Brain microvascular endothelial cell (primary cell): ENCODE results near the gene MRPL55.

ENCODE experiments used
- DNase-seq: peaks from one replicate; pipeline ENCODE4 v3.0.0-alpha.2; 2020
- H3K27ac ChIP-seq: fragments of 250-450 bp; sonication (Bioruptor Pico); 2 replicates; pipeline ENCODE4 v1.5.1; 2020; ENCODE audit warnings: mild to moderate bottlenecking, moderate library complexity
- H3K27me3 ChIP-seq: fragments of 250-450 bp; sonication (Bioruptor Pico); replicated peaks from 2 replicates; pipeline ENCODE4 v1.5.1; 2020; ENCODE audit warnings: mild to moderate bottlenecking
- H3K36me3 ChIP-seq: fragments of 250-450 bp; sonication (Bioruptor Pico); replicated peaks from 2 replicates; pipeline ENCODE4 v1.5.1; 2020; ENCODE audit warnings: mild to moderate bottlenecking
- H3K4me3 ChIP-seq: 2 replicates; pipeline ENCODE4 v1.5.1; 2011; ENCODE audit warnings: low read depth, mild to moderate bottlenecking, control low read depth, low read length, moderate library complexity
- in situ Hi-C: cut with HindIII; loops from 2 replicates; pipeline ENCODE4 v1.10.0; 2017; ENCODE audit warnings: low sequenced_read_pairs, low pct_ligation_motif_present
- TF ChIP-seq, protein P1 (sequence below): IDR thresholded peaks from 2 replicates; pipeline ENCODE4 v1.5.1; 2011; ENCODE audit warnings: low read depth, mild to moderate bottlenecking, moderate library complexity, low read length, control low read depth, inconsistent platforms; ENCODE audit errors: missing control alignments

Gene MRPL55

DNA sequence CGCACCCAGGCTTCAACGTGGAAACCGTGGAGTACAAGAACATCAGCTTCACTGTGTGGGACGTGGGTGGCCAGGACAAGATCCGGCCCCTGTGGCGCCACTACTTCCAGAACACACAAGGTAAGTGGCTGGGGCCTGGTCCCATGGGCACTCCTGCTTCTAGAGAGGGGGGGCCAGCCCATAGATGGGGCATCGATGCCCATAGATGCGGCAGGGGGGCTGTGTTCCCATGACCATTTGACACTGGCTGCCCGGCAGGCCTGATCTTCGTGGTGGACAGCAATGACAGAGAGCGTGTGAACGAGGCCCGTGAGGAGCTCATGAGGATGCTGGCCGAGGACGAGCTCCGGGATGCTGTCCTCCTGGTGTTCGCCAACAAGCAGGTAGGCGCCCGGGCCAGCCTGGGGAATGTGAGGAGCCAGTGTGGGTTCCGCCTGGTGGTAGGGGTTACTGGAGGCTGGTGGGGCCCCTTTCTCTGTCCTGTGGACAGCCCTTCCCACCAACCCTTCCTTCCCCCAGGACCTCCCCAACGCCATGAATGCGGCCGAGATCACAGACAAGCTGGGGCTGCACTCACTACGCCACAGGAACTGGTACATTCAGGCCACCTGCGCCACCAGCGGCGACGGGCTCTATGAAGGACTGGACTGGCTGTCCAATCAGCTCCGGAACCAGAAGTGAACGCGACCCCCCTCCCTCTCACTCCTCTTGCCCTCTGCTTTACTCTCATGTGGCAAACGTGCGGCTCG lies 11.6 kb downstream of the MRPL55 start:
- Histone ChIP-seq H3K27ac (no peak overlapping the region), H3K4me3 (no peak overlapping the region), H3K36me3 (peaks cover 46% of the 10 kb centered on the region), H3K27me3 (no peaks in the 10 kb centered on the region)
- in situ Hi-C loops = no loop called here
- DNase-seq = no peak
- TF ChIP-seq, protein P1, sequence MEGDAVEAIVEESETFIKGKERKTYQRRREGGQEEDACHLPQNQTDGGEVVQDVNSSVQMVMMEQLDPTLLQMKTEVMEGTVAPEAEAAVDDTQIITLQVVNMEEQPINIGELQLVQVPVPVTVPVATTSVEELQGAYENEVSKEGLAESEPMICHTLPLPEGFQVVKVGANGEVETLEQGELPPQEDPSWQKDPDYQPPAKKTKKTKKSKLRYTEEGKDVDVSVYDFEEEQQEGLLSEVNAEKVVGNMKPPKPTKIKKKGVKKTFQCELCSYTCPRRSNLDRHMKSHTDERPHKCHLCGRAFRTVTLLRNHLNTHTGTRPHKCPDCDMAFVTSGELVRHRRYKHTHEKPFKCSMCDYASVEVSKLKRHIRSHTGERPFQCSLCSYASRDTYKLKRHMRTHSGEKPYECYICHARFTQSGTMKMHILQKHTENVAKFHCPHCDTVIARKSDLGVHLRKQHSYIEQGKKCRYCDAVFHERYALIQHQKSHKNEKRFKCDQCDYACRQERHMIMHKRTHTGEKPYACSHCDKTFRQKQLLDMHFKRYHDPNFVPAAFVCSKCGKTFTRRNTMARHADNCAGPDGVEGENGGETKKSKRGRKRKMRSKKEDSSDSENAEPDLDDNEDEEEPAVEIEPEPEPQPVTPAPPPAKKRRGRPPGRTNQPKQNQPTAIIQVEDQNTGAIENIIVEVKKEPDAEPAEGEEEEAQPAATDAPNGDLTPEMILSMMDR = no peak

DNA sequence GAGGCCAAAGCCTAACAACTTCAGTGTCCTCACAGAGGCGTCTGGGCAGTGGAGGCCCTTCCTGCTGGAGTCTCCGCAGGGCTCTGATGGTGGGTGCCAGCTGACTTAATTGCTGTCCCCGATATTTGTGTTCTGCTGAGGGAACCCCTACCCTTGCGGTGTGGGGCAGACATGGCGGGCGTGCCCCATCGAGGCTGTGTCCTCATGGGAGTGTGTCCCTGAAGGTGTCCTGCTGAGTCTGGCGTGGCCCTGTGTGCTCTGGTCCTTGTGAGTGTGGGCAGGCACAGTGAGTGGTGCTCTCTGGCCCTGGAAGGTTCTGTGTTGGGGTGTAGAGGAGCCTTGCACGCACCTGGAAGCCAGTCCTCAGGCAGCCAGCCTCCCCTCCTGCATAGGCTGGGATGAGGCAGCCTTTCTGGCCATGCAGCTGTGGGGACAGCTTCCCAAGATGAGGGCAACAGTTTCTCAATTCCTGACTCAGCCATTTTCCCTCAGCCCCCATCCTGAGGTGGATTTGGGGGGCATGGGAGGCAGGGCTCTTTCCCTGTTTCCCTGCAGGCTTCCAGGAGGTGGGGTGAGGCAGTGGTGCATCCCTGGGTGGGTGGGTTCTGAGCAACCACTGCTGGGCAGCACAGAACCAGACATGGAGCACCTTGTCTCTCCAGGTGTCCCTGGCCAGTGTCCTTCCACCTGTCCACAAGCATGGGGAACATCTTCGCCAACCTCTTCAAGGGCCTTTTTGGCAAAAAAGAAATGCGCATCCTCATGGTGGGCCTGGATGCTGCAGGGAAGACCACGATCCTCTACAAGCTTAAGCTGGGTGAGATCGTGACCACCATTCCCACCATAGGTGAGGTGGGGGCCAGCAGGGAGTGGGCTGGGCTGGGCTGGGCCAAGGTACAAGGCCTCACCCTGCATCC lies 12.4 kb downstream of the MRPL55 start:
- H3K27ac ChIP-seq = no peak overlapping the region
- H3K4me3 ChIP-seq = no peak overlapping the region
- no peaks in the 10 kb centered on the region for H3K27me3 ChIP-seq
- peaks cover 46% of the 10 kb centered on the region for H3K36me3 ChIP-seq
- TF ChIP-seq, protein P1 = no peak
- no peak for DNase-seq
- in situ Hi-C loops = no loop called here

DNA sequence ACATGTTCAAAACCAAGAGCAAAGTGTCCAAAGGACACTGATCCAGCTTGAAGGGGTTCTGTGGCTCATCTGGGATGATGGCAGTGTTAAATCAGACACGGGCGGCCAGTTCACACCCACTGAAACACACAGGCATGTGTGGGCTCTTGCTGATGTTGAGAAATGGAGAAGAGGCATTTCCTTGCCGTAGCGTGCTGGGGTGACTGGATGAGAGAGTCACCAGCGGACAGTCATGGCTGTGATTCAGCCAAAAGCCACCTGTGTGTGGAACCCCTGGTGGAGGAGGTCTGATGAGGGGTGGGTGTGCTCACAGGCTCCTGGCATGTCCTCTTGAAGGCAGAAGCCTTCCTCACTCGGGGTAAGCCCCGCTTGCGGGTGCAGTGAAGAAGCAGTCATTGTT lies 13.2 kb downstream of the MRPL55 start:
- TF ChIP-seq, protein P1 = no peak
- in situ Hi-C loops = no loop called here
- DNase-seq = no peak
- Histone ChIP-seq H3K4me3 (no peak overlapping the region), H3K27ac (no peak overlapping the region), H3K27me3 (no peaks in the 10 kb centered on the region), H3K36me3 (peaks cover 44% of the 10 kb centered on the region)

DNA sequence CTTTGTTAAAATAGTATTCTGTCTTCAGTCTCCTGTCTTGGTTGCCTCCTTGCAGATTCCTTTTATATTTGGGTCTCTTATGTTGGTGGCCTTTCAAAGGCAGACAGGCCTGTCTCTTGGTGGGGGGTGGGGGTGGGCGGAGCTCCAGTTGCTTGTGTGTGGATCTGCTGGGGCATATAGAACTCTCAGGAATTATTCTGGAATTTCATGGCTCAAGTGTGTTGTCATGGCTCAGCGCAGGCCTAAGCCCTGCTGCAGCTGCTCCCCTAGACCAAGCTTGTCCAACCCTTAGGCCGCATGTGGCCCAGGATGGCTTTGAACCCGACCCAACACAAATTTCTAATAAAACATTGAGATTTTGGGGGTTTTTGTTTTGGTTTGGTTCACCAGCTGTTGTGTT lies 13.9 kb downstream of the MRPL55 start:
- Histone ChIP-seq H3K27ac (no peak overlapping the region), H3K36me3 (peaks cover 40% of the 10 kb centered on the region), H3K4me3 (no peak overlapping the region), H3K27me3 (no peaks in the 10 kb centered on the region)
- TF ChIP-seq, protein P1 = no peak
- no peak for DNase-seq
- in situ Hi-C loops = no loop called here

DNA sequence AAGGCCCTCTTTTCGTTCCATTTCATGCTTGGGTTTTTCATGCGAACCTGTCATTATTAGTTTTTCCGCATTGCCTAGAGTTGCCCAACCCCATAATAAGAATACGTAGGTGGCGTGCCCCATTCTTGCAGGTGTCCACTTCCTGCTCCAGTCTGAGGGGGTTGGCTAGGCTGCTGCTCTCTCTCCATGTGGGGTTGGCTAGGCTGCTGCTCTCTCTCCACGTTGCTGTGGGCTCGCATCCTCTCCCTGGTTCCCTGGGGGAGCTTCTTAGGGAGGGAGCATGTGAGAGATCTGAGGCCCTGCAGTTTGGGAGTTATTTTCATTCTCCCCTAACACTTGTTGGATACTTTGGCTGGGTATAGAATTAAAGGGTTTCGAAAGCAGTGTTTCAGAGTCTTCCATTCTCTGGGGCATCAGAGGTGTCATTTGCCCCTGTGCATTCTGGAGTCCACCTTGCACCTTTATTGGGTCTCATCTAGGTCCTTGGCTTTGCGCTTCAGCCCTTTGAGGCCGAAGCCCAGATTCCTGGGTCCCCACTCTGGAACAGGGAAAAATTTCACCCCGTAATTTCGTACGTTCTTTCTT lies 14.6 kb downstream of the MRPL55 start:
- TF ChIP-seq, protein P1 = no peak

More for the DNA sequence above, 14.6 kb downstream of the MRPL55 start:
- in situ Hi-C loops = no loop called here
- Histone ChIP-seq H3K4me3 (no peak overlapping the region), H3K27me3 (no peaks in the 10 kb centered on the region), H3K36me3 (peaks cover 37% of the 10 kb centered on the region), H3K27ac (no peak overlapping the region)
- no peak for DNase-seq
